Peyer's patch (tissue), 4 donors: ENCODE results near the gene TRIM46.

ENCODE experiments used
- POLR2A ChIP-seq, 2 donors: fragments of 450-650 bp; IDR thresholded peaks; one replicate each; pipeline ENCODE4 v1.5.1; 2017; ENCODE audit warnings: antibody characterized with exemption in 2 of 2, mild to moderate bottlenecking in 2 of 2, moderate library complexity in 2 of 2
- TF ChIP-seq, protein P1 (sequence below), 6 experiments: fragments of 450-650 bp in 4 of 6; fragments of 200-600 bp in 2 of 6; sonication (generic) in 1 of 6; IDR thresholded peaks; one replicate each; pipeline ENCODE4 v1.5.1; 2017 to 2019; ENCODE audit warnings: antibody characterized with exemption in 6 of 6, mild to moderate bottlenecking in 3 of 6, moderate library complexity in 1 of 6

DNA sequence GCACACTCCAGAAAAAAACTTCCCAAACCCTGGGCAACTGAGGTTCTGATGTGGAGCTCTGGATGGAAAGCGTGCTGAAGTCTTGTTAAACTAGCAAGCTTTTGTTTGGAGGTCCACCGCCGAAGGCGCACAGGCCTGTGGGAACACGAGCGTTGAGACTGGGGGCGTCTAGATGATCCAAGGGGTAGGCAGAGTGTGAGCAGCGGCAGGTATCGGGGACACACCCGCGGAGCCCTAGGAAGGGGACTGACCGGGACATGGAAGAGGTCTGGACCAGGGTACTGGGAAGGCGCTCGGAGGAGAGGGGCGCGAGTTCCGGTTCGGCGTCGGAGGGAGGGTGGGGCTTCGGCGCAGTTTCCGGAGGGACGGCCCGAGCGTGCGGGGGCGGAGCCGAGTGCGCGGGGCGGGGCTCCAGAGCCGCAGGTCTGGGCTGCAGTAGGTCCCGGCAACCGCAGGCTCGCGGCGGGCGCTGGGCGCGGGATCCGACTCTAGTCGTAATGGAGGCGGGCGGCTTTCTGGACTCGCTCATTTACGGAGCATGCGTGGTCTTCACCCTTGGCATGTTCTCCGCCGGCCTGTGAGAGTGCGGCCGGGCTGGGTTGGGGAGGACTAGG lies 38.1 kb upstream of the TRIM46 start, which contains the start of gene SLC50A1:
- TF ChIP-seq, protein P1, sequence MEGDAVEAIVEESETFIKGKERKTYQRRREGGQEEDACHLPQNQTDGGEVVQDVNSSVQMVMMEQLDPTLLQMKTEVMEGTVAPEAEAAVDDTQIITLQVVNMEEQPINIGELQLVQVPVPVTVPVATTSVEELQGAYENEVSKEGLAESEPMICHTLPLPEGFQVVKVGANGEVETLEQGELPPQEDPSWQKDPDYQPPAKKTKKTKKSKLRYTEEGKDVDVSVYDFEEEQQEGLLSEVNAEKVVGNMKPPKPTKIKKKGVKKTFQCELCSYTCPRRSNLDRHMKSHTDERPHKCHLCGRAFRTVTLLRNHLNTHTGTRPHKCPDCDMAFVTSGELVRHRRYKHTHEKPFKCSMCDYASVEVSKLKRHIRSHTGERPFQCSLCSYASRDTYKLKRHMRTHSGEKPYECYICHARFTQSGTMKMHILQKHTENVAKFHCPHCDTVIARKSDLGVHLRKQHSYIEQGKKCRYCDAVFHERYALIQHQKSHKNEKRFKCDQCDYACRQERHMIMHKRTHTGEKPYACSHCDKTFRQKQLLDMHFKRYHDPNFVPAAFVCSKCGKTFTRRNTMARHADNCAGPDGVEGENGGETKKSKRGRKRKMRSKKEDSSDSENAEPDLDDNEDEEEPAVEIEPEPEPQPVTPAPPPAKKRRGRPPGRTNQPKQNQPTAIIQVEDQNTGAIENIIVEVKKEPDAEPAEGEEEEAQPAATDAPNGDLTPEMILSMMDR (IDR thresholded peaks at IDR 0.05): peak in 5 of 6 experiments; percentile 23 to 70 (median 68)
- peak; percentile 94 to 99 for TF ChIP-seq POLR2A (IDR thresholded peaks at IDR 0.05)
